Measurements from ENCODE around the gene PDIA4. TPM values are rescaled to one million over a fixed set of nuclear protein-coding genes. Genes with fewer than 3 reads are reported as not detected.
A peak's percentile ranks its signal among the peaks of the same experiment; 100 is the strongest.
"Not testable (repeated sequence)": the region's sequence is repeated elsewhere in the genome, so short reads cannot be mapped to it uniquely, and the experiment has no call there.

The PDIA4 gene
- polyA plus RNA-seq, 3 donors, result 164 to 199 (median 188) TPM

- DNase-seq (ENCODE audit: low read depth in 3 of 3, low spot score in 2 of 3), result no peak
Observed at GRCh38 chr7:149036676-149037075, 8.4 kb upstream of the PDIA4 start.

GRCh38 chr7:149031353-149031910, 3.1 kb upstream of the PDIA4 start:
- DNase-seq (ENCODE audit: low read depth in 3 of 3, low spot score in 2 of 3), result no peak

GRCh38 chr7:149030439-149030838, 2.1 kb upstream of the PDIA4 start:
- DNase-seq (ENCODE audit: low read depth in 3 of 3, low spot score in 2 of 3), result not testable (repeated sequence)

GRCh38 chr7:149027611-149028345, 527 bp downstream of the PDIA4 start:
- no peak for DNase-seq (ENCODE audit: low read depth in 3 of 3, low spot score in 2 of 3)

- no peak for DNase-seq (ENCODE audit: low read depth in 3 of 3, low spot score in 2 of 3)
Observed at GRCh38 chr7:149027055-149027454, 1.2 kb downstream of the PDIA4 start.

- no peak for DNase-seq (ENCODE audit: low read depth in 3 of 3, low spot score in 2 of 3)
Observed at GRCh38 chr7:149023662-149024061, 4.6 kb downstream of the PDIA4 start.

- no peak for DNase-seq (ENCODE audit: low read depth in 3 of 3, low spot score in 2 of 3)
Observed at GRCh38 chr7:149022756-149023360, 5.4 kb downstream of the PDIA4 start.

- DNase-seq (ENCODE audit: low read depth in 3 of 3, low spot score in 2 of 3), result no peak
Observed at GRCh38 chr7:149021725-149022062, 6.6 kb downstream of the PDIA4 start.

- no peak for DNase-seq (ENCODE audit: low read depth in 3 of 3, low spot score in 2 of 3)
Observed at GRCh38 chr7:149020483-149020882, 7.8 kb downstream of the PDIA4 start.

- DNase-seq (ENCODE audit: low read depth in 3 of 3, low spot score in 2 of 3), result no peak
Observed at GRCh38 chr7:149016876-149017275, 11.4 kb downstream of the PDIA4 start.

GRCh38 chr7:149014309-149014708, 14.0 kb downstream of the PDIA4 start:
- no peak for DNase-seq (ENCODE audit: low read depth in 3 of 3, low spot score in 2 of 3)

- no peak for DNase-seq (ENCODE audit: low read depth in 3 of 3, low spot score in 2 of 3)
Observed at GRCh38 chr7:149013876-149014275, 14.4 kb downstream of the PDIA4 start.

- not testable (repeated sequence) for DNase-seq (ENCODE audit: low read depth in 3 of 3, low spot score in 2 of 3)
Observed at GRCh38 chr7:149012730-149013129, 15.6 kb downstream of the PDIA4 start.

GRCh38 chr7:149011491-149011890, 16.8 kb downstream of the PDIA4 start:
- no peak for DNase-seq (ENCODE audit: low read depth in 3 of 3, low spot score in 2 of 3)

- DNase-seq (ENCODE audit: low read depth in 3 of 3, low spot score in 2 of 3), result no peak
Observed at GRCh38 chr7:149010451-149010850, 17.9 kb downstream of the PDIA4 start.

GRCh38 chr7:149009527-149009926, 18.8 kb downstream of the PDIA4 start:
- DNase-seq (ENCODE audit: low read depth in 3 of 3, low spot score in 2 of 3), result no peak

- no peak for DNase-seq (ENCODE audit: low read depth in 3 of 3, low spot score in 2 of 3)
Observed at GRCh38 chr7:149007611-149008010, 20.7 kb downstream of the PDIA4 start.

GRCh38 chr7:149007146-149007545, 21.2 kb downstream of the PDIA4 start:
- DNase-seq (ENCODE audit: low read depth in 3 of 3, low spot score in 2 of 3), result no peak

GRCh38 chr7:149006345-149006725, 22.0 kb downstream of the PDIA4 start:
- no peak for DNase-seq (ENCODE audit: low read depth in 3 of 3, low spot score in 2 of 3)

- peak in 1 of 3 donors; percentile 61 for DNase-seq (ENCODE audit: low read depth in 3 of 3, low spot score in 2 of 3)
Observed at GRCh38 chr7:149005427-149006344, 22.6 kb downstream of the PDIA4 start.

Data from right renal cortex interstitium (tissue), 3 donors.